Gastroesophageal sphincter (tissue), 4 donors: Measurements from ENCODE around the gene CDKAL1. TPM values are rescaled to one million over a fixed set of nuclear protein-coding genes. Genes with fewer than 3 reads are reported as not detected.

Experiments used
- ATAC-seq: fragments of 150-250 bp; one replicate; pipeline ENCODE4 v1.9.1; 2016; ENCODE audit warnings: mild to moderate bottlenecking, moderate library complexity
- H3K27ac ChIP-seq, 4 donors: fragments of 200-600 bp; sonication (generic) in 3 of 4; 1 replicate in 3 of 4; 2 replicates in 1 of 4; pipeline ENCODE4 v1.5.1; 2016 to 2019
- H3K27me3 ChIP-seq: fragments of 200-600 bp; sonication (generic); one replicate; pipeline ENCODE4 v1.5.1; 2019
- H3K36me3 ChIP-seq, 2 donors: fragments of 200-600 bp; sonication (generic); one replicate each; pipeline ENCODE4 v1.5.1; 2019; ENCODE audit warnings: control low read depth in 1 of 2
- H3K4me1 ChIP-seq, 3 donors: fragments of 200-600 bp; sonication (generic); 1 replicate in 2 of 3; 2 replicates in 1 of 3; pipeline ENCODE4 v1.5.1; 2016 to 2019; ENCODE audit warnings: control low read depth in 2 of 3
- H3K4me3 ChIP-seq, 2 donors: fragments of 200-600 bp; sonication (generic); one replicate each; pipeline ENCODE4 v1.5.1; 2019; ENCODE audit warnings: mild to moderate bottlenecking in 1 of 2, moderate library complexity in 1 of 2
- H3K9me3 ChIP-seq, 3 donors: fragments of 200-600 bp; sonication (generic); one replicate each; pipeline ENCODE4 v1.5.1; 2017 to 2019; ENCODE audit warnings: control low read depth in 2 of 3
- EP300 ChIP-seq: sonication (generic); formaldehyde crosslinking; IDR thresholded peaks from one replicate; pipeline ENCODE4 v1.6.1; 2017; ENCODE audit warnings: antibody characterized with exemption, mild to moderate bottlenecking
- POLR2A ChIP-seq, 2 donors: fragments of 450-650 bp; IDR thresholded peaks; one replicate each; pipeline ENCODE4 v1.6.1; 2017; ENCODE audit warnings: antibody characterized with exemption in 2 of 2, mild to moderate bottlenecking in 2 of 2, moderate library complexity in 1 of 2
- POLR2AphosphoS5 ChIP-seq: sonication (generic); formaldehyde crosslinking; IDR thresholded peaks from one replicate; pipeline ENCODE4 v1.6.1; 2017; ENCODE audit warnings: antibody characterized with exemption
- WGBS, 2 donors: methylation state at CpG; one replicate each; pipeline ENCODE4 v1.1.5; 2018; ENCODE audit warnings: low coverage in 1 of 2; 5-methylcytosine and 5-hydroxymethylcytosine counted together
- total RNA-seq, 4 donors: library from RNA; depleted of rRNA; stranded (reverse); fragments of >200 nt; gene quantifications; one replicate each; pipeline ENCODE4 v1.1.0, GENCODE V29; 2016
- TF ChIP-seq, protein P1 (sequence below), 4 experiments: fragments of 200-600 bp in 2 of 4; fragments of 450-650 bp in 2 of 4; sonication (generic) in 1 of 4; IDR thresholded peaks; one replicate each; pipeline ENCODE4 v1.5.1; 2017 to 2019; ENCODE audit warnings: antibody characterized with exemption in 4 of 4, mild to moderate bottlenecking in 2 of 4, moderate library complexity in 2 of 4

The CDKAL1 gene
- total RNA-seq, 4 donors from 2014 or later = 10.9 to 17.9 (median 15.0) TPM

DNA sequence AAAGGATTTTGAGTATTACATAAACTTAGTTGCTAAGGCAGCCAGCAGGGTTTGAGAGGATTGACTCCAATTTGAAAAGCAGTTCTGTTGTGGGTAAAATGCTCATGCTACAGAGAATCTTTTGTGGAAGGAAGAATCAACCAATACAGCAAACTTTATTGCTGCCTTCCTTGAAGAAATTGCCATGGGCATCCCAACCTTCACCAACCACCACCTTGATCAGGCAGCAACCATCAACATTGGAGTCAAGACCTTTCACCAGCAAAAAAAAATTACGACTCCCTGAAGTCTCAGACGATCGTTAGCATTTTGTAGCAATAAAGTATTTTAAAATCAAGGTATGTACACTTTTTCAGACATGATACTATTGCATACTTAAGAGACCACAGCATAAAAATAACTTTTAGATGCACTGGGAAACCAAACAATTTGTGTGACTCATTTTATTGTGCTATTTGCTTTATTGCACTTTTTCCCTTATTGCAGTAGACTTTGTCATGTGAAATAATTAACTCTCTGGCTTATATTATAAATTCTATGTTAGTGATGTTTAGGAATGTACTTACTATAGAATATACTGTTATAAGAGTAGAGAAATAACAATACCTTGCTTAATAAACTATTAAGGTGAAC is 390.8 kb downstream of the CDKAL1 start:
- Histone ChIP-seq H3K4me1 (peaks cover 0 to 7% (median 0%) of the 10 kb centered on the region in 3 donors), H3K9me3 (no peaks in the 10 kb centered on the region), H3K36me3 (no peaks in the 10 kb centered on the region), H3K4me3 (no peak overlapping the region), H3K27ac (no peak overlapping the region), H3K27me3 (no peaks in the 10 kb centered on the region)
- WGBS, 2 donors = 90 to 100% methylated on average over 3 of the region's 3 CpGs
- ATAC-seq = no peak
- no peak for TF ChIP-seq POLR2AphosphoS5

DNA sequence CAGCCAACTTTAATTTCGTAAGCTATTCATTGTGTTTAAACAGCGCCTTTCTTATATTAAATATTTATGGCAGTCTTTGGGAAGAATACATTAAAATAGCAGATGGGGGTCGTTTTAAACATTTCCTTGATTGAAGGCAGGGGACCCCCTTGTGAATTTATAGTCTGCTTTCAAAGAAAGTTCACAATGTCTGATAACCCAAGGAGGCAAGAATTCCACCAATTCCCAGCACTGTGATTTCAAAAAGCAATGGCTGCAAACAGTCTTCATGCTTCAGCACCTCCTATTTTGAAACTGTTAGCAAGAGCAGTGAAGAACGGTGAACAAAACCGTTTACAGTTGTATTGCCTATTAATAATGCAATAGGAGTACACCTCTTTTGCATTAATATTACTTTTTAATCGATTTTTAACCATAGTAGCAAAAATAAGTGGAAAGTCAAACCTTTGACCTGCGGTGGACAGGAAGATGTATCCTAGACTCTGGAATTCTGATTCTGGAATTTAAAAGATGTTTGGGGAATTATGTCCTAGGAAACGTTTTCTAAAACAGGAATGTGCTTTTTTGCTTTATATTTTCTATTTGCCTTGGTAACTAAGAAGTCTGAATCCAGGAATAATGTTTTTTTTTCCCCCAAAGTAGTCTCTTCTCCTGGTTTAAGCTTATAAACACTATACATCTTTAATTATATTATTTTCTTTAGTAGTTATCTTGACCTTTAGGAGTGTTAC is 393.0 kb downstream of the CDKAL1 start:
- Histone ChIP-seq H3K27ac (no peak overlapping the region), H3K36me3 (no peaks in the 10 kb centered on the region), H3K9me3 (no peaks in the 10 kb centered on the region), H3K27me3 (no peaks in the 10 kb centered on the region), H3K4me1 (peaks cover 0 to 4% (median 0%) of the 10 kb centered on the region in 3 donors), H3K4me3 (no peak overlapping the region)
- WGBS, 2 donors = 50 to 65% methylated on average over 8 of the region's 8 CpGs
- no peak for TF ChIP-seq POLR2AphosphoS5
- ATAC-seq = no peak

DNA sequence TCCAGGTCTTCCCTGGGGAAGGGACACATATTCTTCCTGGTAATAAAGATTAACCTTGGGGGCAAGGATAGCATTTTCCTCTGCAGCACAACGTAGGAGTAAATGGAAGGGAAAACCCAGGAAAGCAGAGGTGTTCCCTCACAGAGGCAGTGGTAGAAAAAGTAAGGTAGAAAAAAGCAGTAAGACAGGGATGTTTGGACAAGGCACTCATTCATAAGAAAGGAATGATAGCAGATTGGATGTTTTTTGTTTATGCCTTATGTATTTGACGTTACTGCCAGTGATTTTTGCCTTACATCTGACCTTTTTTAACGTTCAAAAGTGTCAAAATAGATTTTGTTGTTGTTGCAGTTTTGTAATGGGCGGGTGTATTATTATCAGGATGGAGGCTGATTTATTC is 395.0 kb downstream of the CDKAL1 start:
- 35 to 72% methylated on average over 4 of the region's 4 CpGs for WGBS, 2 donors
- H3K9me3 ChIP-seq = no peaks in the 10 kb centered on the region
- H3K27me3 ChIP-seq = no peaks in the 10 kb centered on the region
- TF ChIP-seq POLR2A (IDR thresholded peaks at IDR 0.05) = no peak
- peaks cover 0 to 4% (median 0%) of the 10 kb centered on the region in 3 donors for H3K4me1 ChIP-seq
- H3K27ac ChIP-seq = no peak overlapping the region
- no peak overlapping the region for H3K4me3 ChIP-seq
- H3K36me3 ChIP-seq = no peaks in the 10 kb centered on the region
- no peak for ATAC-seq

DNA sequence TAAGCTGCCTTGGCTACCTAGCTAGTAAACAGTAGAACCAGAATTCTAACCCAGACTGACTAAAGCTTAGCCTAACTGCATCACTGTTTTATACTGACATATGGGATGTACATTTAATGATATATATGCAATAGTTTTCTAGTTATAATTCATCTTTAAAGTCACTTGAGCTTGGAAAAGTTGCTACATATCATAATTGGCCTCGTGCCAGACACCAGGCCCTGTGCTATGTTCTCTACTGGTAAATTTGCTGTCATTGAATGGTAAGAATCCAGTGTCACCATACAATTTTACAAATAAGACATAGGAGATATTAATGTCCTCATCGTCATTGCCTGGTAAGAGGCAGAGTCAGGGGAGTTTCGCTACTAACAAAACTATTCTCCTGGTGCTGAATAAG is 396.8 kb downstream of the CDKAL1 start:
- Histone ChIP-seq H3K36me3 (no peaks in the 10 kb centered on the region), H3K27ac (no peak overlapping the region), H3K27me3 (no peaks in the 10 kb centered on the region), H3K9me3 (no peaks in the 10 kb centered on the region), H3K4me1 (peaks cover 0 to 4% (median 0%) of the 10 kb centered on the region in 3 donors), H3K4me3 (no peak overlapping the region)
- TF ChIP-seq POLR2A (IDR thresholded peaks at IDR 0.05) = no peak
- TF ChIP-seq, protein P1, sequence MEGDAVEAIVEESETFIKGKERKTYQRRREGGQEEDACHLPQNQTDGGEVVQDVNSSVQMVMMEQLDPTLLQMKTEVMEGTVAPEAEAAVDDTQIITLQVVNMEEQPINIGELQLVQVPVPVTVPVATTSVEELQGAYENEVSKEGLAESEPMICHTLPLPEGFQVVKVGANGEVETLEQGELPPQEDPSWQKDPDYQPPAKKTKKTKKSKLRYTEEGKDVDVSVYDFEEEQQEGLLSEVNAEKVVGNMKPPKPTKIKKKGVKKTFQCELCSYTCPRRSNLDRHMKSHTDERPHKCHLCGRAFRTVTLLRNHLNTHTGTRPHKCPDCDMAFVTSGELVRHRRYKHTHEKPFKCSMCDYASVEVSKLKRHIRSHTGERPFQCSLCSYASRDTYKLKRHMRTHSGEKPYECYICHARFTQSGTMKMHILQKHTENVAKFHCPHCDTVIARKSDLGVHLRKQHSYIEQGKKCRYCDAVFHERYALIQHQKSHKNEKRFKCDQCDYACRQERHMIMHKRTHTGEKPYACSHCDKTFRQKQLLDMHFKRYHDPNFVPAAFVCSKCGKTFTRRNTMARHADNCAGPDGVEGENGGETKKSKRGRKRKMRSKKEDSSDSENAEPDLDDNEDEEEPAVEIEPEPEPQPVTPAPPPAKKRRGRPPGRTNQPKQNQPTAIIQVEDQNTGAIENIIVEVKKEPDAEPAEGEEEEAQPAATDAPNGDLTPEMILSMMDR (IDR thresholded peaks at IDR 0.05) = no peak
- no peak for TF ChIP-seq POLR2AphosphoS5
- TF ChIP-seq EP300 = no peak
- 65 to 70% methylated on average over 3 of the region's 3 CpGs for WGBS, 2 donors
- no peak for ATAC-seq

DNA sequence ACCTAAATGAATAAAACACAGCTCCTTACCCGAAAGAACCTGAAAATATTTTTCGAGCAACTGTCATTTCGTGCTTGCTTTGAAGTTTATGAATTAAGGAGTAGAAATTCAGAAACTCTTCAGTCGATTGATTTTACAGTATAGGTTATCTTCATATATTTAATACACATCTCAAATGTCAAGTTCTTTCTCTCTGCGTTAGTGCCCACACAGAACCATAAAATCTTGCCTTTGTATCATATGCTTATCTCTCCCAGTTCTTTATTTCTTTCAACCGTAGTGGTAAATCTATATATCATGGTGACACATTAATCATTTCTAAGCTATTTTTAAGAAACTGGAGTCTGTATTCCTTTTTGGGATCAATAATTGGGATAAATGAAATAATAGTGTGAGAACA is 397.5 kb downstream of the CDKAL1 start:
- 94% methylated on average over 6 of the region's 6 CpGs for WGBS, 2 donors
- TF ChIP-seq POLR2AphosphoS5 = no peak
- no peak for TF ChIP-seq POLR2A (IDR thresholded peaks at IDR 0.05)
- TF ChIP-seq, protein P1 (IDR thresholded peaks at IDR 0.05) = no peak
- Histone ChIP-seq H3K4me1 (peaks cover 0 to 4% (median 0%) of the 10 kb centered on the region in 3 donors), H3K4me3 (no peak overlapping the region), H3K27ac (no peak overlapping the region), H3K36me3 (no peaks in the 10 kb centered on the region), H3K9me3 (no peaks in the 10 kb centered on the region), H3K27me3 (no peaks in the 10 kb centered on the region)
- ATAC-seq = no peak

DNA sequence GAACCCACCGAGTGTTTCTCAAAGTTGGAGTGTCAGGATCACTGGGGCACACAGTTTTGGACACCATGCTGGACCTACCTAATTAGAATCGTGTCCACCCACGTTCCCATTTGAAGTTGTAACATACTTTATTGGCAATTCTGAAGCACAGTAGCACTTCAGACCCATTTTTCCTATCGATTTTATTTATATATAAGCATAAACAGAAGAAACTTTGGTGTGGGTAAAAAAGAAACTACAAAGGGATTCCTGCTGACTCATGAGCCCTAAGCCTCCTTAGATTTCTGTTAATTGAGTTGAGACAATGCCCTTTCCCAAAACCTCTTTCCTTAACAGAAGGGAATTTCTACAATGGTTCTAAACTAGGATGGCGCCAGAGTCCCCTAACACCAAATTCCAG is 398.0 kb downstream of the CDKAL1 start:
- Histone ChIP-seq H3K9me3 (no peaks in the 10 kb centered on the region), H3K27ac (no peak overlapping the region), H3K36me3 (no peaks in the 10 kb centered on the region), H3K4me1 (peaks cover 0 to 4% (median 0%) of the 10 kb centered on the region in 3 donors), H3K4me3 (no peak overlapping the region), H3K27me3 (no peaks in the 10 kb centered on the region)
- no peak for ATAC-seq
- TF ChIP-seq POLR2AphosphoS5 (no peak), POLR2A (IDR thresholded peaks at IDR 0.05) (no peak), EP300 (no peak)
- TF ChIP-seq, protein P1 (IDR thresholded peaks at IDR 0.05) = no peak
- WGBS, 2 donors = 86 to 94% methylated on average over 2 to 5 of the region's 5 CpGs
